HEK293 (cell line): ENCODE data around the gene ZC3H4.

ENCODE experiments used
- CTCF ChIP-seq: fragments of 450-650 bp; formaldehyde crosslinking; IDR thresholded peaks from 2 replicates; pipeline ENCODE4 v1.5.1; 2016; ENCODE audit warnings: missing biosample characterization, missing genetic modification characterization
- KLF9 ChIP-seq: fragments of 450-650 bp; formaldehyde crosslinking; IDR thresholded peaks from 2 replicates; pipeline ENCODE4 v1.5.1; 2016; ENCODE audit warnings: missing biosample characterization, missing genetic modification characterization, low read depth
- PBX3 ChIP-seq: sonication (generic); formaldehyde crosslinking; IDR thresholded peaks from 2 replicates; pipeline ENCODE4 v1.8.1; 2022; ENCODE audit warnings: mild to moderate bottlenecking, moderate library complexity, missing genetic modification reagents
- RBAK ChIP-seq: fragments of 450-650 bp; formaldehyde crosslinking; IDR thresholded peaks from 2 replicates; pipeline ENCODE4 v1.5.1; 2016; ENCODE audit warnings: missing biosample characterization, missing genetic modification characterization
- SETDB1 ChIP-seq: IDR thresholded peaks from one replicate; pipeline ENCODE4 v1.6.1; 2017; ENCODE audit warnings: mild to moderate bottlenecking, low read length, moderate library complexity, mixed read lengths; ENCODE audit not compliant: insufficient read length
- SP3 ChIP-seq: fragments of 450-650 bp; formaldehyde crosslinking; IDR thresholded peaks from 2 replicates; pipeline ENCODE4 v1.5.1; 2016; ENCODE audit warnings: missing biosample characterization, missing genetic modification characterization
- ZNF23 ChIP-seq: fragments of 450-650 bp; formaldehyde crosslinking; IDR thresholded peaks from 2 replicates; pipeline ENCODE4 v1.5.1; 2016; ENCODE audit warnings: missing biosample characterization, missing genetic modification characterization, borderline replicate concordance
- ZNF600 ChIP-seq: fragments of 450-650 bp; formaldehyde crosslinking; IDR thresholded peaks from 2 replicates; pipeline ENCODE4 v1.5.1; 2016; ENCODE audit warnings: missing biosample characterization, missing genetic modification characterization
- ZNF76 ChIP-seq: fragments of 450-650 bp; formaldehyde crosslinking; IDR thresholded peaks from 2 replicates; pipeline ENCODE4; 2016; ENCODE audit warnings: low read depth, missing biosample characterization, missing genetic modification characterization, borderline replicate concordance
- TF ChIP-seq, protein P1 (sequence below): fragments of 450-650 bp; formaldehyde crosslinking; IDR thresholded peaks from 2 replicates; pipeline ENCODE4 v1.5.1; 2016; ENCODE audit warnings: missing biosample characterization, missing genetic modification characterization

GRCh38 chr19:47133021-47133471 is 19.5 kb upstream of the ZC3H4 start:
- TF ChIP-seq SETDB1 (no peak), CTCF (tag by site-specific recombination) (no peak), SP3 (tag by site-specific recombination) (no peak), ZNF76 (0 out of 2 replicates have a peak, but pooled peaks have one; percentile 33), RBAK (tag by site-specific recombination) (no peak), ZNF23 (tag by site-specific recombination) (no peak), PBX3 (CRISPR knock-in tag) (no peak), ZNF600 (tag by site-specific recombination) (peak; percentile 89), KLF9 (tag by site-specific recombination) (no peak)
- TF ChIP-seq, protein P1, sequence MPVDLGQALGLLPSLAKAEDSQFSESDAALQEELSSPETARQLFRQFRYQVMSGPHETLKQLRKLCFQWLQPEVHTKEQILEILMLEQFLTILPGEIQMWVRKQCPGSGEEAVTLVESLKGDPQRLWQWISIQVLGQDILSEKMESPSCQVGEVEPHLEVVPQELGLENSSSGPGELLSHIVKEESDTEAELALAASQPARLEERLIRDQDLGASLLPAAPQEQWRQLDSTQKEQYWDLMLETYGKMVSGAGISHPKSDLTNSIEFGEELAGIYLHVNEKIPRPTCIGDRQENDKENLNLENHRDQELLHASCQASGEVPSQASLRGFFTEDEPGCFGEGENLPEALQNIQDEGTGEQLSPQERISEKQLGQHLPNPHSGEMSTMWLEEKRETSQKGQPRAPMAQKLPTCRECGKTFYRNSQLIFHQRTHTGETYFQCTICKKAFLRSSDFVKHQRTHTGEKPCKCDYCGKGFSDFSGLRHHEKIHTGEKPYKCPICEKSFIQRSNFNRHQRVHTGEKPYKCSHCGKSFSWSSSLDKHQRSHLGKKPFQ = no peak
